ENCODE results near the gene GNG8. TPM values are rescaled to one million over a fixed set of nuclear protein-coding genes. Genes with fewer than 3 reads are reported as not detected.

GNG8 gene
- total and polyA plus RNA-seq, 2 of the 13 experiments (the other 11 are each of a cell fraction or from before 2014, with no cell fraction given) = not detected

- TF ChIP-seq PAF1 (CRISPR knock-in tag; IDR thresholded peaks at IDR 0.05) (peak; percentile 78; the same call in 1 of the 2 replicates), ATF7 (IDR thresholded peaks at IDR 0.05) (no peak), ATF7 (CRISPR knock-in tag; IDR thresholded peaks at IDR 0.05) (0 out of 2 replicates have a peak, but pooled peaks have one; percentile 62), ATF2 (CRISPR knock-in tag; IDR thresholded peaks at IDR 0.05) (peak; percentile 70), ZNF460 (CRISPR knock-in tag; IDR thresholded peaks at IDR 0.05; ENCODE audit: borderline replicate concordance) (no peak), SIN3A (IDR thresholded peaks at IDR 0.05; ENCODE audit: borderline replicate concordance, low read depth, low read length) (peak; percentile 77; the same call in 1 of the 2 replicates), AGO1 (IDR thresholded peaks at IDR 0.05; ENCODE audit: low read depth, low read length, poor library complexity, severe bottlenecking) (no peak), DMAP1 (CRISPR knock-in tag; IDR thresholded peaks at IDR 0.05) (peak; percentile 63), KDM6A (CRISPR knock-in tag; IDR thresholded peaks at IDR 0.05; ENCODE audit: low read depth) (peak; percentile 75), PATZ1 (CRISPR knock-in tag; IDR thresholded peaks at IDR 0.05) (peak; percentile 91), ZNF883 (CRISPR knock-in tag; IDR thresholded peaks at IDR 0.05; ENCODE audit: not compliant biosample characterization) (peak; percentile 61), PRMT3 (CRISPR knock-in tag; IDR thresholded peaks at IDR 0.05; ENCODE audit: borderline replicate concordance, low read depth) (no peak), AHDC1 (CRISPR knock-in tag; IDR thresholded peaks at IDR 0.05; ENCODE audit: borderline replicate concordance) (peak; percentile 21; the same call in 1 of the 2 replicates), NFYB (CRISPR knock-in tag; IDR thresholded peaks at IDR 0.05) (peak; percentile 39; the same call in 1 of the 2 replicates), ZNF362 (CRISPR knock-in tag; IDR thresholded peaks at IDR 0.05; ENCODE audit: borderline replicate concordance) (peak; percentile 85), HNF4G (IDR thresholded peaks at IDR 0.05; ENCODE audit: borderline replicate concordance, low read depth, low read length) (peak; percentile 98), HNF4G (CRISPR knock-in tag; IDR thresholded peaks at IDR 0.05; ENCODE audit: borderline replicate concordance, low read depth) (peak; percentile 90), SP5 (CRISPR knock-in tag; IDR thresholded peaks at IDR 0.05; ENCODE audit: borderline replicate concordance, low read depth) (peak; percentile 56; the same call in 1 of the 2 replicates), POLR2G (IDR thresholded peaks at IDR 0.05; ENCODE audit: low read depth, low read length) (peak; percentile 75), RARA (CRISPR knock-in tag; IDR thresholded peaks at IDR 0.05) (no peak; the same call in 1 of the 2 replicates), ISX (CRISPR knock-in tag; conservative IDR thresholded peaks at IDR 0.05) (no peak)
Measured at GRCh38 chr19:46603195-46603637, 32.8 kb downstream of the GNG8 start (continued).
